Measurements from ENCODE around the gene BRCC3.

DNA sequence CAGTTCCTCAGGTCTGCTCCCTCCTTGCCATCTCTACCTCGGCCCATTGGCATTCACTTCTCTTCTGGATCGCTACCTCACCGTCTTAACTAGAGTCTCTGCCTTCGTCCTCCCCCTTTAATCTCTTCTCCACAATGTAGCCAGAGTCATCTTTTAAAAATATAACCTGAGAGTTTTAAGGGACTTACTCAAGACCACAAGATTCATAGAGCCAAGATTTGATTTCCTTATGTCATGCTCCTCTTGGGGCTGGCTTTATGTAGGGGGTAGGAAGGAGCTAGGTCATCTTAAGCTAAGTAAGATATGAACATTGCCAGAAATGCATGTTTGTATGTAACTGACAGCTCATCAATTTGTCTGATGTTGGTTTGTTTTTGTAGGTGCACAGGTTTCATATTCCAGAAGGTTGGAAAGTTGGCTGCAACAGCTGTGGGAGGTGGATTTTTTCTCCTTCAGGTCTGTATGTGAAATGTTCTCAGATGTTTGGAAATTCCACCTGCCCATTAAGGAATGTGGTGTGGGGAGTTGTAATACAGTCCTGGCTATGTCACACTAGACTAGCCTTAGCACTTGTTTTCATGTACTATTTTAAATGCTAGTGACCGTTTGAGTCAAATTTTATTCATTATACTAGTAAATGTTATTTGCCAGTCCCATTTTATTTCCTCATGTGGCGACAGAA is 25.0 kb upstream of the BRCC3 start:
- TF ChIP-seq, protein P1, sequence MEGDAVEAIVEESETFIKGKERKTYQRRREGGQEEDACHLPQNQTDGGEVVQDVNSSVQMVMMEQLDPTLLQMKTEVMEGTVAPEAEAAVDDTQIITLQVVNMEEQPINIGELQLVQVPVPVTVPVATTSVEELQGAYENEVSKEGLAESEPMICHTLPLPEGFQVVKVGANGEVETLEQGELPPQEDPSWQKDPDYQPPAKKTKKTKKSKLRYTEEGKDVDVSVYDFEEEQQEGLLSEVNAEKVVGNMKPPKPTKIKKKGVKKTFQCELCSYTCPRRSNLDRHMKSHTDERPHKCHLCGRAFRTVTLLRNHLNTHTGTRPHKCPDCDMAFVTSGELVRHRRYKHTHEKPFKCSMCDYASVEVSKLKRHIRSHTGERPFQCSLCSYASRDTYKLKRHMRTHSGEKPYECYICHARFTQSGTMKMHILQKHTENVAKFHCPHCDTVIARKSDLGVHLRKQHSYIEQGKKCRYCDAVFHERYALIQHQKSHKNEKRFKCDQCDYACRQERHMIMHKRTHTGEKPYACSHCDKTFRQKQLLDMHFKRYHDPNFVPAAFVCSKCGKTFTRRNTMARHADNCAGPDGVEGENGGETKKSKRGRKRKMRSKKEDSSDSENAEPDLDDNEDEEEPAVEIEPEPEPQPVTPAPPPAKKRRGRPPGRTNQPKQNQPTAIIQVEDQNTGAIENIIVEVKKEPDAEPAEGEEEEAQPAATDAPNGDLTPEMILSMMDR (IDR thresholded peaks at IDR 0.05) = no peak
- TF ChIP-seq POLR2A (IDR thresholded peaks at IDR 0.05) = no peak
